Heart left ventricle (tissue), 16 donors: Measurements from ENCODE around the gene MTMR2. TPM values are rescaled to one million over a fixed set of nuclear protein-coding genes. Genes with fewer than 3 reads are reported as not detected.

Experiments
- ATAC-seq, 4 donors: fragments of 200-7000 bp; cut with Tn5 transposase; one replicate each; pipeline ENCODE4 v1.9.1; 2020 to 2022; ENCODE audit warnings: moderate library complexity in 4 of 4, mild to moderate bottlenecking in 3 of 4, moderate number of reproducible peaks in 1 of 4
- DNase-seq, 5 donors: peaks; one replicate each; pipeline ENCODE4 v3.0.0-alpha.2; 2020
- H3K27ac ChIP-seq, 12 donors: fragments of 200-600 bp; sonication (generic) in 4 of 12; one replicate each; pipeline versions ENCODE4 v1.5.0 to v1.8.0; 2016 to 2022; ENCODE audit warnings: mild to moderate bottlenecking in 2 of 12
- H3K27me3 ChIP-seq, 9 donors: fragments of 200-600 bp; sonication (generic) in 2 of 9; one replicate each; pipeline versions ENCODE4 v1.5.1 to v1.8.0; 2016 to 2022; ENCODE audit warnings: mild to moderate bottlenecking in 3 of 9
- H3K36me3 ChIP-seq, 9 donors: fragments of 200-600 bp; sonication (generic) in 2 of 9; one replicate each; pipeline versions ENCODE4 v1.5.0 to v1.8.0; 2018 to 2022; ENCODE audit warnings: mild to moderate bottlenecking in 2 of 9
- H3K4me1 ChIP-seq, 12 donors: fragments of 200-600 bp; sonication (generic) in 4 of 12; one replicate each; pipeline versions ENCODE4 v1.5.0 to v1.8.0; 2016 to 2022; ENCODE audit warnings: mild to moderate bottlenecking in 3 of 12
- H3K4me3 ChIP-seq, 12 donors: fragments of 200-600 bp; sonication (generic) in 4 of 12; one replicate each; pipeline versions ENCODE4 v1.5.0 to v1.8.0; 2017 to 2022; ENCODE audit warnings: mild to moderate bottlenecking in 9 of 12, moderate library complexity in 4 of 12
- H3K9me3 ChIP-seq, 12 donors: fragments of 200-600 bp; sonication (generic) in 4 of 12; one replicate each; pipeline versions ENCODE4 v1.5.0 to v1.8.0; 2016 to 2022; ENCODE audit warnings: mild to moderate bottlenecking in 1 of 12
- POLR2A ChIP-seq, 2 donors: fragments of 450-650 bp; IDR thresholded peaks; one replicate each; pipeline ENCODE4 v1.6.1; 2017; ENCODE audit warnings: antibody characterized with exemption in 2 of 2, mild to moderate bottlenecking in 2 of 2, moderate library complexity in 2 of 2
- WGBS, 4 donors: extraction: QIAGEN DNeasy Blood & Tissue Kit in 2 of 4; methylation state at CpG; one replicate each; pipeline versions ENCODE4 v1.1.5 to v1.1.7; 2013 to 2018; 5-methylcytosine and 5-hydroxymethylcytosine counted together
- intact Hi-C, 10 donors: fragments of 100-400 bp; cut with DNase I; formaldehyde crosslinking; loops; one replicate each; pipeline versions ENCODE4 v1.11.1 to v1.14.2; 2022
- polyA plus RNA-seq, 2 donors: library from polyadenylated mRNA; stranded (reverse); fragments of 200-250 nt; gene quantifications; one replicate each; pipeline ENCODE4 v1.2.3, GENCODE V29; 2013
- total RNA-seq, 9 donors: library from RNA; depleted of rRNA in 2 of 9; stranded (reverse); fragments of >200 nt in 2 of 9; fragmentation: NEBNext Ultra II Directional in 3 of 9; extraction: Animal tissue kit (Norgen Biotek cat#: 25700) in 3 of 9; gene quantifications; one replicate each; pipeline versions ENCODE4 v1.1.0 to v1.2.4, GENCODE V29; 2016 to 2023
- TF ChIP-seq, protein P1 (sequence below), 12 donors: fragments of 200-600 bp; sonication (generic) in 4 of 12; IDR thresholded peaks; one replicate each; pipeline versions ENCODE4 v1.5.0 to v1.8.0; 2018 to 2022; ENCODE audit warnings: antibody characterized with exemption in 12 of 12, mild to moderate bottlenecking in 5 of 12
- donor health status: ischemic (EF 13 %, LVEDD 7.1; RV severe dilation, severe dysfunction).
- donor health status: healthy with polysubstance abuse.
- donor health status: DM: no; HTN: yes; CAD: no.
- donor health status: DM: no; HTN: no; CAD: no.
- donor health status: ischemic (EF 25% LVEDD 6.9; RV normal size, moderate dysfunction).
- donor health status: ischemic (EF 25% LVEDD 5.7; RV mildly dilated, moderate dysfunction).
- donor health status: healthy.
- donor health status: DM: yes; HTN: yes; CAD: no.
- donor health status: ischemic (EF 35%, LVEDD 5.7; RV mildly dilated, moderate dysfunction).
- donor health status: nonischemic (EF 11% LVEDD 7.7; RV severe dilation, severe dysfunction).
- donor health status: DM: yes; HTN: yes; CAD: no.
- donor health status: PGD.
- donor health status: ischemic (EF 29% LVEDD 5.4; RV normal size, mild dysfunction).
- donor health status: nonischemic (EF 23%, LVEDD 6.1; RV moderate dilation, normal function).

MTMR2 gene
- total and polyA plus RNA-seq, 11 donors, result 7.1 to 23.9 (median 18.6) TPM

DNA sequence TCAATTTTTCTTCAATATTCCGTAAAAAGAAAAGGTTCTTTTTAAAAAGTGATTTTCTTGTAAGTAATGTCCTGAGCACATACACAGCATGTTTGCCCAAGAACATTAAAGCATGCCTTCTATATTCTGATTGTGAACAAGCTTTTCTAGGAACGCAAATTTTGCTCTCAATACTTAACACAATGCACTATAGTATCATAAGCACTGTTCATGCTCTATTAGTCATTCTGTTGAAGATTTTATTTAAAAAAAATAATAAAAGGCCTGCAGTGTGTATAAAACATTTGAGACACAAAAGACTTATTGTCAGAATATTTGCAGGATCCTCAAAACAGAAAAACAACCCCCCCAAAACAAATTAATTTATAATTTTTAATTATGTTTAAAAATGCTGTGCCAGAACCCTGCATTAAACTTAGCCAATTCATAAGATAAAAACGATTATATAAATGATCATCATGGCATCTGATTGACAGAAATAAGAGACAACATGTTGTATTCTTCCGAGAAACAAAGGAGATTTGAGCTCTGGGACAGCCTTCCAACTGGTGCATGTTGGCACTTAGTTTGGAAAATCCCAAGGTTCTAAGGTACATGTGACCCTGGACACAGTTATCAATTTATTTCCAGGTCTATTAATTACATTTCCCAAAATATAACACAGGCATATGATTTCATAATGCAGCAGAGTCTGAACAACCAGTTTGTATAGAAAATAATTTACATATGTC is 13.1 kb downstream of the MTMR2 start:
- intact Hi-C loops, result no loop called here
- H3K4me1 ChIP-seq, result peaks cover 0 to 47% (median 22%) of the 10 kb centered on the region in 12 donors
- no peak for DNase-seq
- TF ChIP-seq POLR2A (IDR thresholded peaks at IDR 0.05), result no peak
- TF ChIP-seq, protein P1, sequence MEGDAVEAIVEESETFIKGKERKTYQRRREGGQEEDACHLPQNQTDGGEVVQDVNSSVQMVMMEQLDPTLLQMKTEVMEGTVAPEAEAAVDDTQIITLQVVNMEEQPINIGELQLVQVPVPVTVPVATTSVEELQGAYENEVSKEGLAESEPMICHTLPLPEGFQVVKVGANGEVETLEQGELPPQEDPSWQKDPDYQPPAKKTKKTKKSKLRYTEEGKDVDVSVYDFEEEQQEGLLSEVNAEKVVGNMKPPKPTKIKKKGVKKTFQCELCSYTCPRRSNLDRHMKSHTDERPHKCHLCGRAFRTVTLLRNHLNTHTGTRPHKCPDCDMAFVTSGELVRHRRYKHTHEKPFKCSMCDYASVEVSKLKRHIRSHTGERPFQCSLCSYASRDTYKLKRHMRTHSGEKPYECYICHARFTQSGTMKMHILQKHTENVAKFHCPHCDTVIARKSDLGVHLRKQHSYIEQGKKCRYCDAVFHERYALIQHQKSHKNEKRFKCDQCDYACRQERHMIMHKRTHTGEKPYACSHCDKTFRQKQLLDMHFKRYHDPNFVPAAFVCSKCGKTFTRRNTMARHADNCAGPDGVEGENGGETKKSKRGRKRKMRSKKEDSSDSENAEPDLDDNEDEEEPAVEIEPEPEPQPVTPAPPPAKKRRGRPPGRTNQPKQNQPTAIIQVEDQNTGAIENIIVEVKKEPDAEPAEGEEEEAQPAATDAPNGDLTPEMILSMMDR (IDR thresholded peaks at IDR 0.05), result no peak
- no peaks in the 10 kb centered on the region for H3K27me3 ChIP-seq
- WGBS, 4 donors, result 67 to 75% (median 73%) methylated on average over 4 of the region's 4 CpGs
- H3K36me3 ChIP-seq, result no peaks in the 10 kb centered on the region
- peak overlapping the region in 1 of 12 donors; percentile 5 for H3K4me3 ChIP-seq
- peak in 3 of 4 donors; percentile 41 to 61 (median 56) for ATAC-seq
- H3K9me3 ChIP-seq, result peaks cover 0 to 6% (median 0%) of the 10 kb centered on the region in 12 donors
- peak overlapping the region in 3 of 12 donors; percentile 6 to 47 (median 10) for H3K27ac ChIP-seq

DNA sequence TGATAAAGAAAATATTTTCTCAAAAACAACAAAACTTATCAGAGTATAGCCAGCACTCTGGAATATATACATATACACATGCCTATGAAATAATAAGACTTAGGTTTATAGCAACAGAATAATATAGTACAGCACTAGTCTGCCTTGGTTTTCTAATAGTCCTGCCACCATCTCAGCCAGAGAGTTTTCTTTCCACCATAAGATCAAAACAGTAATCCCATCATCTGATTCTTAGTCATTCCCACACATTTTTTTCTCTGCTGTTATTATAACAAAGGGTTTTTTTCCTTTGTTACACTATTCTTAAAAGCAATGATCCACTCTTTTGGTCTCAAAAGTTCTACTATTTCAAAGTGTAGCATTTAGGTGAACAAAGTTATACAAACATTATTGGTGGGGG is 15.1 kb downstream of the MTMR2 start:
- H3K36me3 ChIP-seq, result no peaks in the 10 kb centered on the region
- intact Hi-C loops, result no loop called here
- no peak for ATAC-seq

DNA sequence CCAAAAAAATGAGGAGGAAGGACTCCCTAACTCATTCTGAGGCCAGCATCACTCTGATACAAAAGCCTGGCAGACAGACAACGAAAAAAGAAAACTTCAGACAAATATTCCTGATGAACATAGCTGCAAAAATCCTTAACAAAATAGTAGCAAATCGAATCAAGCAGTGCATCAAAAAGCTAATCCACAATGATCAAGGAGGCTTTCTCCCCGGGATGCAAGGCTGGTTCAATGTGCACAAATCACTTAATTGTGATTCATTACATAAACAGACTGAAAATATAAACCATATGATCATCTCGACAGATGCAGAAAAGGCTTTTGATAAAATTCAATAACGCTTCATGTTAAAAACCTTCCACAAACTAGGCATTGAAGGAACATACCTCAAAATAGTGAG is 16.4 kb downstream of the MTMR2 start:
- Histone ChIP-seq H3K27me3 (no peaks in the 10 kb centered on the region), H3K36me3 (no peaks in the 10 kb centered on the region), H3K27ac (no peak overlapping the region), H3K4me3 (no peak overlapping the region), H3K9me3 (peaks cover 0 to 6% (median 0%) of the 10 kb centered on the region in 12 donors), H3K4me1 (peaks cover 0 to 33% (median 0%) of the 10 kb centered on the region in 12 donors)
- ATAC-seq (no peak), DNase-seq (no peak)
- intact Hi-C loops, result no loop called here
- WGBS, 4 donors, result 87 to 94% (median 93%) methylated on average over 5 of the region's 5 CpGs
- TF ChIP-seq POLR2A (IDR thresholded peaks at IDR 0.05), result no peak

More for the DNA sequence above, 15.1 kb downstream of the MTMR2 start:
- Histone ChIP-seq H3K4me3 (no peak overlapping the region), H3K4me1 (peaks cover 0 to 40% (median 4%) of the 10 kb centered on the region in 12 donors), H3K27ac (no peak overlapping the region), H3K9me3 (peaks cover 0 to 6% (median 0%) of the 10 kb centered on the region in 12 donors), H3K27me3 (no peaks in the 10 kb centered on the region)
- no peak for TF ChIP-seq POLR2A (IDR thresholded peaks at IDR 0.05)
- TF ChIP-seq, protein P1 (IDR thresholded peaks at IDR 0.05), result no peak
- DNase-seq, result no peak

DNA sequence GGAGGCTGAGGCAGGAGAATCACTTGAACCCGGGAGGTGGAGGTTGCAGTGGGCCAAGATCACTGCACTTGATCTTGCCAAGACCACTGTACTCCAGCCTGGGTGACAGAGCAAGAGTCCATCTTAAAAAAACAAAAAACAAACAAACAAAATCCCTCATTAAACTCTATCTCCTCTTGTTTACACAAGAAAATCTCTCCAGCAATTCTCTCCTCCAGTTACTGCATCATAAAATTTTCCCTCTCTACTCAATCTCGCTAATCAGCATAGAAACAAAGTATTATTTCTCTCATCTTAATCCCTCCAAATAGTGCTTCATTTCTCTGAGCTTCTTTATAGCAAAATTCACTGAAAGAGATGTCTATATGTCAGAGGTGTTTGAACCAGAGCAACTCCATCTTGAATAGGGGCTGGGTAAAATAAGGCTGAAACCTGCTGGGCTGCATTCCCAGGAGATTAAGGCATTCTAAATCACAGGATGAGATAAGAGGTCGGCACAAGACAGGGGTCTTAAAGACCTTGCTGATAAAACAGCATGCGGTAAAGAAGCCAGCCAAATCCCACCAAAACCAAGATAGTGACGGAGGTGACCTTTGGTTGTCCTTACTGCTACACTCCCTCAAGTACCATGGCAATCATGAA is 19.8 kb downstream of the MTMR2 start:
- peaks cover 0 to 6% (median 0%) of the 10 kb centered on the region in 12 donors for H3K9me3 ChIP-seq
- no peak for DNase-seq
- H3K27me3 ChIP-seq, result no peaks in the 10 kb centered on the region
- no peak overlapping the region for H3K27ac ChIP-seq
- H3K4me1 ChIP-seq, result peaks cover 0 to 25% (median 0%) of the 10 kb centered on the region in 12 donors
- ATAC-seq, result no peak
- H3K4me3 ChIP-seq, result no peak overlapping the region
- no peaks in the 10 kb centered on the region for H3K36me3 ChIP-seq
- intact Hi-C loops, result loop anchor here in 1 of 10 donors (5.0 kb wide), 1 partner anchor 37 kb away; no protein-coding TSS in a partner anchor
- 65 to 77% (median 71%) methylated on average over 5 of the region's 5 CpGs for WGBS, 4 donors
- TF ChIP-seq, protein P1 (IDR thresholded peaks at IDR 0.05), result no peak
- TF ChIP-seq POLR2A (IDR thresholded peaks at IDR 0.05), result no peak
